Activated T-cell treated with anti-CD3 and anti-CD28 coated beads, Interleukin-2, amount 50 U/mL, for 72 hours (primary cell): Measurements from ENCODE around the gene NELFCD. TPM values are rescaled to one million over a fixed set of nuclear protein-coding genes. Genes with fewer than 3 reads are reported as not detected.
"Not testable (repeated sequence)": the region's sequence is repeated elsewhere in the genome, so short reads cannot be mapped to it uniquely, and the experiment has no call there.

Experiments
- ATAC-seq, 2 donors: fragments of 150-1000 bp; cut with Tn5 transposase; replicated peaks in 1 of 2; 2 replicates each; pipeline ENCODE4 v1.10.0; 2021; ENCODE audit warnings: moderate library complexity in 2 of 2, mild to moderate bottlenecking in 1 of 2
- DNase-seq, 2 donors: peaks; one replicate each; pipeline ENCODE4 v3.0.0; 2021 to 2022; ENCODE audit warnings: mixed read lengths in 1 of 2
- H3K27ac Mint-ChIP-seq: one replicate; pipeline ENCODE4 v1.8.0; 2022; ENCODE audit warnings: mild to moderate bottlenecking, moderate library complexity, mixed read lengths
- H3K27me3 Mint-ChIP-seq: one replicate; pipeline ENCODE4 v1.8.0; 2022; ENCODE audit warnings: low read depth, mixed read lengths
- H3K36me3 Mint-ChIP-seq, 2 donors: one replicate each; pipeline ENCODE4 v1.8.0; 2022; ENCODE audit warnings: mixed read lengths in 2 of 2, mild to moderate bottlenecking in 1 of 2; ENCODE audit not compliant: insufficient read depth in 2 of 2
- H3K4me1 Mint-ChIP-seq: one replicate; pipeline ENCODE4 v1.8.0; 2022; ENCODE audit warnings: low read depth, mixed read lengths
- H3K4me3 Mint-ChIP-seq, 2 donors: one replicate each; pipeline ENCODE4 v1.8.0; 2022; ENCODE audit warnings: mild to moderate bottlenecking in 2 of 2, mixed read lengths in 2 of 2, moderate library complexity in 2 of 2
- H3K9me3 Mint-ChIP-seq, 2 donors: one replicate each; pipeline ENCODE4 v1.8.0; 2022; ENCODE audit warnings: mixed read lengths in 2 of 2
- total RNA-seq, 2 donors: library from RNA; stranded (reverse); gene quantifications; one replicate each; pipeline ENCODE4 v1.2.3, GENCODE V29; 2022

Gene NELFCD
- total RNA-seq, 2 donors from 2014 or later, result 66.2 to 67.5 TPM

GRCh38 chr20:59030911-59031563 lies 50.0 kb downstream of the NELFCD start:
- Mint-ChIP-seq H3K4me1 (peaks cover 79% of the 10 kb centered on the region), H3K4me3 (peak overlapping the region; percentile 94 to 96), H3K9me3 (no peaks in the 10 kb centered on the region), H3K36me3 (peaks cover 13 to 52% of the 10 kb centered on the region in 2 donors), H3K27ac (peak overlapping the region; percentile 86), H3K27me3 (no peaks in the 10 kb centered on the region)
- DNase-seq (no peak), ATAC-seq (no peak)

- no peak for ATAC-seq
- no peaks in the 10 kb centered on the region for H3K9me3 Mint-ChIP-seq
- H3K4me3 Mint-ChIP-seq, result peak overlapping the region; percentile 94 to 96
- H3K27ac Mint-ChIP-seq, result peak overlapping the region; percentile 86
- H3K36me3 Mint-ChIP-seq, result peaks cover 15 to 57% of the 10 kb centered on the region in 2 donors
- no peaks in the 10 kb centered on the region for H3K27me3 Mint-ChIP-seq
- DNase-seq, result peak in 1 of 2 donors; percentile 35
- peaks cover 80% of the 10 kb centered on the region for H3K4me1 Mint-ChIP-seq
These were observed 50.5 kb downstream of the NELFCD start for GRCh38 chr20:59031564-59032022.

GRCh38 chr20:59032023-59032712 lies 51.1 kb downstream of the NELFCD start, which contains the start of gene ATP5F1E:
Gene ATP5F1E (minus strand): TSS chr20:59032335. CDS start chr20:59032251, 84 bp downstream.
- Mint-ChIP-seq H3K27ac (peak within 1 kb of the TSS; percentile 93), H3K27me3 (no peaks in the 10 kb centered on the region), H3K4me3 (peak within 1 kb of the TSS; percentile 94 to 96), H3K9me3 (no peaks in the 10 kb centered on the region), H3K36me3 (peaks cover 13 to 58% of the 10 kb centered on the region in 2 donors), H3K4me1 (peaks cover 80% of the 10 kb centered on the region)
- DNase-seq (peak; percentile 97 to 99), ATAC-seq (peak; percentile 97)

GRCh38 chr20:59032713-59033059 lies 51.6 kb downstream of the NELFCD start:
- H3K27me3 Mint-ChIP-seq, result no peaks in the 10 kb centered on the region
- peaks cover 78% of the 10 kb centered on the region for H3K4me1 Mint-ChIP-seq
- H3K36me3 Mint-ChIP-seq, result peaks cover 13 to 55% of the 10 kb centered on the region in 2 donors
- no peaks in the 10 kb centered on the region for H3K9me3 Mint-ChIP-seq
- peak overlapping the region; percentile 93 for H3K27ac Mint-ChIP-seq
- ATAC-seq (no peak), DNase-seq (no peak)
- peak overlapping the region; percentile 94 to 96 for H3K4me3 Mint-ChIP-seq

- peaks cover 78% of the 10 kb centered on the region for H3K4me1 Mint-ChIP-seq
- H3K9me3 Mint-ChIP-seq, result no peaks in the 10 kb centered on the region
- H3K27me3 Mint-ChIP-seq, result no peaks in the 10 kb centered on the region
- no peak for ATAC-seq
- no peak for DNase-seq
- H3K36me3 Mint-ChIP-seq, result peaks cover 14 to 57% of the 10 kb centered on the region in 2 donors
- peak overlapping the region; percentile 94 to 96 for H3K4me3 Mint-ChIP-seq
- peak overlapping the region; percentile 93 for H3K27ac Mint-ChIP-seq
These were observed 52.0 kb downstream of the NELFCD start for GRCh38 chr20:59033093-59033492.

- Mint-ChIP-seq H3K27me3 (no peaks in the 10 kb centered on the region), H3K4me3 (peak overlapping the region in 1 of 2 donors; percentile 40), H3K9me3 (no peaks in the 10 kb centered on the region), H3K27ac (no peak overlapping the region), H3K4me1 (peaks cover 77% of the 10 kb centered on the region), H3K36me3 (peaks cover 14 to 52% of the 10 kb centered on the region in 2 donors)
- DNase-seq (no peak), ATAC-seq (no peak)
These were observed 52.6 kb downstream of the NELFCD start for GRCh38 chr20:59033616-59034165.

- DNase-seq, result no peak
- Mint-ChIP-seq H3K4me3 (no peak overlapping the region), H3K27me3 (no peaks in the 10 kb centered on the region), H3K4me1 (peaks cover 77% of the 10 kb centered on the region), H3K9me3 (no peaks in the 10 kb centered on the region), H3K27ac (peak overlapping the region; percentile 66), H3K36me3 (peaks cover 13 to 45% of the 10 kb centered on the region in 2 donors)
- no peak for ATAC-seq
These were observed 54.3 kb downstream of the NELFCD start for GRCh38 chr20:59035381-59035780.

- H3K36me3 Mint-ChIP-seq, result peaks cover 16 to 48% of the 10 kb centered on the region in 2 donors
- peaks cover 80% of the 10 kb centered on the region for H3K4me1 Mint-ChIP-seq
- ATAC-seq (no peak), DNase-seq (no peak)
- H3K27ac Mint-ChIP-seq, result peak overlapping the region; percentile 83
- no peaks in the 10 kb centered on the region for H3K9me3 Mint-ChIP-seq
- H3K27me3 Mint-ChIP-seq, result no peaks in the 10 kb centered on the region
- H3K4me3 Mint-ChIP-seq, result peak overlapping the region in 1 of 2 donors; percentile 42
These were observed 56.3 kb downstream of the NELFCD start for GRCh38 chr20:59037386-59037785.

GRCh38 chr20:59039233-59039632 lies 58.2 kb downstream of the NELFCD start:
- peak overlapping the region; percentile 80 to 87 for H3K4me3 Mint-ChIP-seq
- H3K4me1 Mint-ChIP-seq, result peaks cover 80% of the 10 kb centered on the region
- ATAC-seq, result no peak
- DNase-seq, result no peak
- no peaks in the 10 kb centered on the region for H3K9me3 Mint-ChIP-seq
- H3K27me3 Mint-ChIP-seq, result no peaks in the 10 kb centered on the region
- H3K27ac Mint-ChIP-seq, result peak overlapping the region; percentile 51
- H3K36me3 Mint-ChIP-seq, result peaks cover 16 to 44% of the 10 kb centered on the region in 2 donors

- peak overlapping the region; percentile 80 to 87 for H3K4me3 Mint-ChIP-seq
- peaks cover 67% of the 10 kb centered on the region for H3K4me1 Mint-ChIP-seq
These were observed 59.6 kb downstream of the NELFCD start for GRCh38 chr20:59040667-59041066.

GRCh38 chr20:59041487-59041886 lies 60.4 kb downstream of the NELFCD start:
- peak overlapping the region; percentile 51 for H3K27ac Mint-ChIP-seq
- ATAC-seq, DNase-seq, H3K9me3 Mint-ChIP-seq, H3K27me3 Mint-ChIP-seq: not testable (repeated sequence)
- H3K4me3 Mint-ChIP-seq, result peak overlapping the region; percentile 80 to 87
- peaks cover 9 to 30% of the 10 kb centered on the region in 2 donors for H3K36me3 Mint-ChIP-seq
- peaks cover 62% of the 10 kb centered on the region for H3K4me1 Mint-ChIP-seq

More at GRCh38 chr20:59040667-59041066, 59.6 kb downstream of the NELFCD start:
- no peak for ATAC-seq
- DNase-seq, result no peak
- Mint-ChIP-seq H3K27me3 (no peaks in the 10 kb centered on the region), H3K36me3 (peaks cover 12 to 37% of the 10 kb centered on the region in 2 donors), H3K9me3 (no peaks in the 10 kb centered on the region), H3K27ac (peak overlapping the region; percentile 51)

GRCh38 chr20:59042151-59042795 lies 61.2 kb downstream of the NELFCD start, which contains the start of gene PRELID3B:
Gene PRELID3B (minus strand): TSS chr20:59042786. CDS start chr20:59042730, 56 bp downstream.
- DNase-seq (peak in 1 of 2 donors; percentile 46), ATAC-seq (peak; percentile 45 to 58)
- H3K9me3 Mint-ChIP-seq, result no peaks in the 10 kb centered on the region
- peaks cover 57% of the 10 kb centered on the region for H3K4me1 Mint-ChIP-seq
- peaks cover 9 to 22% of the 10 kb centered on the region in 2 donors for H3K36me3 Mint-ChIP-seq
- no peaks in the 10 kb centered on the region for H3K27me3 Mint-ChIP-seq
- peak within 1 kb of the TSS; percentile 98 for H3K27ac Mint-ChIP-seq
- peak within 1 kb of the TSS; percentile 87 to 94 for H3K4me3 Mint-ChIP-seq
